Parietal lobe (tissue), 2 donors: ENCODE measurements around the gene RAB11FIP3. TPM values are rescaled to one million over a fixed set of nuclear protein-coding genes. Genes with fewer than 3 reads are reported as not detected.
A peak's percentile ranks its signal among the peaks of the same experiment; 100 is the strongest.

Source experiments
- small RNA-seq: library from RNA; depleted of rRNA; stranded (forward); fragments of <200 nt; gene quantifications from one replicate; pipeline ENCODE3, GENCODE V24; 2014; ENCODE audit warnings: low replicate concordance
- total RNA-seq: library from RNA; depleted of rRNA; stranded (reverse); fragments of >200 nt; gene quantifications from one replicate; pipeline ENCODE4 v1.2.3, GENCODE V29; 2014

The RAB11FIP3 gene, protein sequence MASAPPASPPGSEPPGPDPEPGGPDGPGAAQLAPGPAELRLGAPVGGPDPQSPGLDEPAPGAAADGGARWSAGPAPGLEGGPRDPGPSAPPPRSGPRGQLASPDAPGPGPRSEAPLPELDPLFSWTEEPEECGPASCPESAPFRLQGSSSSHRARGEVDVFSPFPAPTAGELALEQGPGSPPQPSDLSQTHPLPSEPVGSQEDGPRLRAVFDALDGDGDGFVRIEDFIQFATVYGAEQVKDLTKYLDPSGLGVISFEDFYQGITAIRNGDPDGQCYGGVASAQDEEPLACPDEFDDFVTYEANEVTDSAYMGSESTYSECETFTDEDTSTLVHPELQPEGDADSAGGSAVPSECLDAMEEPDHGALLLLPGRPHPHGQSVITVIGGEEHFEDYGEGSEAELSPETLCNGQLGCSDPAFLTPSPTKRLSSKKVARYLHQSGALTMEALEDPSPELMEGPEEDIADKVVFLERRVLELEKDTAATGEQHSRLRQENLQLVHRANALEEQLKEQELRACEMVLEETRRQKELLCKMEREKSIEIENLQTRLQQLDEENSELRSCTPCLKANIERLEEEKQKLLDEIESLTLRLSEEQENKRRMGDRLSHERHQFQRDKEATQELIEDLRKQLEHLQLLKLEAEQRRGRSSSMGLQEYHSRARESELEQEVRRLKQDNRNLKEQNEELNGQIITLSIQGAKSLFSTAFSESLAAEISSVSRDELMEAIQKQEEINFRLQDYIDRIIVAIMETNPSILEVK
- 55.1 TPM for total RNA-seq

GRCh38 chr16:425082-425718 is at the start of gene RAB11FIP3:
RAB11FIP3 (plus strand) TSS chr16:425649; CDS start chr16:426007, 358 bp downstream.

GRCh38 chr16:381789-382717 is 43.4 kb upstream of the RAB11FIP3 start, which contains the start of gene PGAP6:
PGAP6 (minus strand) TSS chr16:381978; CDS start chr16:381821, 157 bp downstream.

GRCh38 chr16:397135-397661 is 28.3 kb upstream of the RAB11FIP3 start, which contains the start of gene NME4:
NME4 (plus strand) TSS chr16:397199; CDS start chr16:397223, 24 bp downstream.

DNA sequence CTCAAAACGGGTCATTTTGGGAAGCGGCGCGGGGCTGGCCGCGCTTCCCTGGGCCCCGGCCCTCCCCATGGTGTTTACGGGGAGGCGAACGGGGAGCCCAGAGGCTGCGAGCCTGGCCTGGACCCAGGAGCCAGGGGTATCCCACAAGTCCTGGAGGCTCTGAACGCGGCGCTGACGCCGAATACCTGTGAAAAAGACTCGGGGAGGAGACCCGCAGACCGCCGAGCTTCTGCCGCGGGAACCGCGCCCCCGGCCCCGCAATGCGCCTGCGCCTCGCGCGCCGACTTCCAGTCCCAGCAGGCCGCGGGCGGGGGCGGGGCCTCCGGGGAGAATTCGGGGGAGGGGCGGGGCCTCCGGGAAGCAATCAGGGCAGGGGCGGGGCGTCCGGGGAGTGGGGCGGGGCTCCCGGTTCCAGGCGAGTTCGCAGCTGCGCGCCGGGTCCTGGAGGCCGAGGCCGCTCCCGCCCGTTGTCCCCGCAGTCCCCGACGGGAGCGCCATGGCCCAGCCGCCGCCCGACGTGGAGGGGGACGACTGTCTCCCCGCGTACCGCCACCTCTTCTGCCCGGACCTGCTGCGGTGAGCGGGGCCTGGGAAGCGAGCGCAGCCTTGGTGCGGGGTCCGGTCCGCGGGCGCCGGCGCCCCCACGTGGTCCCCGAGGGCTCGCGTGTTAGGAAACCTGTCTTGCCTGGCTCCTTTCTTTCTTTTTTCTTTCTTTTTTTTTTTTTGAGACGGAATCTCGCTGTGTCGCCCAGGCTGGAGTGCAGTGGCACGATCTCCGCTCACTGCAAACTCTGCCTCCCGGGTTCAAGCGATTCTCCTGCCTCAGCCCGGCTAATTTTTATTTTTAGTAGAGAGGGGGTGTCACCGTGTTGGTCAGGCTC is 23.7 kb upstream of the RAB11FIP3 start, which contains the start of gene DECR2:
Gene DECR2 (plus strand): TSS at position 418 of the 881 bp plus-strand sequence. CDS start 79 bp downstream, at position 497.

DNA sequence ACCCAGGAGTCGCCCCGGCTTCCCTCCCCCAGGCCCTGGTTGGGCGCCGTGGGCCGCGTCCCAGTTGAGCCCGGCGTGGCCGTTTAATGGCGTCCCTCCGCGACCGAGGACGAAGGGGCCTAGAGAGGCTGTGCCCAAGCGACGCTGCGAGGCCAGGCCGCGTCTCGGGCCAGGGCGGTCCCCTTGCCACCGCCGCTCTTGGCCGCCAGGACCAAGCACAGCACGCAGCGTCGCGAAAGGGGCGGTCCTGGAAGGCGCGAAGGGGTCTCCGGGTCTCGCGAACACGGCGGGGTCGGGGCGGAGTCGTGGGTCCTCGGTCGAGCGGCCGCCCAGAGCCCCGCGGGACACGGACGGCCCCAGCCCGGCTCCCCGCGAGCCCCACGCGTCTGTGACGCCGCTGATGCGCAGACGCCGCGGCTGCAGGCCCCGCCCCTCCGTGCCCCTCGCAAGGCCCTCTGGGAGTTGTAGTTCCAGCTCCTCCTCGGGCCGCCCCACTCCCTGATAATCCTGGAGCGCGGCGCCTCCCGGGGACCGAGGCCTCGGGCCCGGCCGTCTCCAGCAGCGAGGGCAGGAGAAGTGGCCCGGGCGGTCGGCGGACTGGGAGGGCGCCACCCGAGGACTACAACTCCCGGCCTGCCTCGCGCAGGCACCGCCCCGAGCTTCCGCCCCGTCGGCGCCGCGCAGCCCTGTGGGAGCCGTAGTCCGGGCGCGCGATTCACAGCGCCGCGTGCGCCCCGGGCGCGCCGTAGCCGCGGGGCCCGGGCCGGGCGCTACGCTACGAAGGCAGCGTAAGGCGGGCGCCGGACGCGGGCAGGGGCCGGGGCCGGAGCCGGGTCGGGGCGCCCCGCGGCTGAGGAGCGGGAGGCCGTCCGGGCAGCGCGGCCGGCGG is 101.8 kb downstream of the RAB11FIP3 start, which contains the start of gene CAPN15:
Gene CAPN15 (plus strand): TSS at position 698 of the 889 bp plus-strand sequence. CDS start 19,127 bp downstream, outside the sequence.

GRCh38 chr16:560204-560700 is 134.8 kb downstream of the RAB11FIP3 start, which contains the start of gene PRR35:
PRR35 (plus strand) TSS chr16:560394; CDS start chr16:563295, 2,901 bp downstream.

DNA sequence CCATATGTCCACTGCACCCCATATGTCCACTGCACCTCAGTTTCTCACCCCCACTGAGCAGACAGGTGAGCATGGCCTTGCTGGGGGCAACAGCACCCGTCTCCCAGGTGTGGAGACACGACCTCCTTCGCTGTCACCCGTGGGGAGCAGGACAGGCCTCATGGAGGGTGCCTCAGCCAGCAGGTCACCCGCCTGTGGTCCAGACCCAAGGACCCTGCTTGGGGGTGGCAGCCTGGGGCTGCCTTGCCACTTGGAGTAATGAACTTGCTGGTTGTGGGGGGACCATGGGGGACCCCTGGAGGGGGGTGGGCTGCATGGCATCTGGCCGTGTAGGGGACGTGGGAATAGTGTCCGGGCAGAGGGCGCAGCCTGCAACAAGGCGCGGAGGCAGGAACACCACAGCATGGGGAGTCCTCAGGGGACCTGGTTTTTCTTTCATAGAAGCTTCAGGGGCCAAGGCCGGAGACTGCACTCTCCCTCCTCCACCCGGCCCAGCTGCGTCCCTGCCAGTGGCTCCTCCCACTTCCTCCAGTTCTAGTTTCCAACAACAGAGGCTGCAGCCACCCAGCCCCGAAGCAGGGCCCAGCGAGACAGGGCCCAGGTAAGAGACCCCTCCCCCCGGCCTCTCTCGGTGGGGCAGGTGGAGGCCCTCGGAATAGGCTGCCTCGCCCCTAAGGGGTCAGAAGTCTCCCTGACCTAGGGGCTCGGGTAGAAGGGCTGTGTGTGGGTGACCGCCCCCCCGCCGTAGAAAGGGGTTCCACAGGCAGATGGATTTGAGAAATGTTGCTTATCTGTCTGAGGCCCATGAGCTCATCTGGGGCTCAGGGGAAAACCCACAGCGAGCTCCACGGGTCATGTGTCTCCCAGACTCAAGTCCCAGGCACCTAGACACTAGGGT is 141.3 kb downstream of the RAB11FIP3 start, which contains the start of gene NHLRC4:
Gene NHLRC4 (plus strand): TSS at position 531 of the 898 bp plus-strand sequence. CDS start 1,043 bp downstream, outside the sequence.

GRCh38 chr16:569445-570254 is 144.2 kb downstream of the RAB11FIP3 start, which contains the start of gene PIGQ:
PIGQ (plus strand) TSS chr16:569968; CDS start chr16:574075, 4,107 bp downstream.

Small RNA genes lying within 50 kb of the gene (small RNA-seq; reads per million reads assigned to genes)
- gene MIR3176 = 0.52 reads per million, percentile 46 among the genes with 10 or more reads in this experiment
- gene MIR5587 = not detected
- gene RF00019 = not detected
- gene Z98883.1 = not detected

Other genes with a start within 250 kb of the RAB11FIP3 start
- 263 TPM for gene HBA1, start 249.0 kb upstream of the RAB11FIP3 start, total RNA-seq
- 4.1 TPM for gene HBQ1, start 245.2 kb upstream of the RAB11FIP3 start, total RNA-seq
- gene LUC7L, start 196.2 kb upstream of the RAB11FIP3 start, total RNA-seq = 216 TPM
- 22.5 TPM for gene FAM234A, start 190.8 kb upstream of the RAB11FIP3 start, total RNA-seq
- gene RGS11, start 149.7 kb upstream of the RAB11FIP3 start, total RNA-seq = 21.0 TPM
- gene ARHGDIG, start 145.1 kb upstream of the RAB11FIP3 start, total RNA-seq = 60.1 TPM
- gene PDIA2, start 142.5 kb upstream of the RAB11FIP3 start, total RNA-seq = 30.0 TPM
- gene AXIN1, start 72.9 kb upstream of the RAB11FIP3 start, total RNA-seq = 27.2 TPM
- gene MRPL28, start 55.1 kb upstream of the RAB11FIP3 start, total RNA-seq = 26.6 TPM
- gene PGAP6, start 43.7 kb upstream of the RAB11FIP3 start, total RNA-seq = 25.4 TPM
- 25.7 TPM for gene NME4, start 28.4 kb upstream of the RAB11FIP3 start, total RNA-seq
- gene DECR2, start 23.8 kb upstream of the RAB11FIP3 start, total RNA-seq = 12.5 TPM
- 20.7 TPM for gene CAPN15, start 102.1 kb downstream of the RAB11FIP3 start, total RNA-seq
- gene PRR35, start 134.7 kb downstream of the RAB11FIP3 start, total RNA-seq = not detected
- gene NHLRC4, start 141.4 kb downstream of the RAB11FIP3 start, total RNA-seq = 0.31 TPM
- 42.3 TPM for gene PIGQ, start 144.3 kb downstream of the RAB11FIP3 start, total RNA-seq
- 27.5 TPM for gene RAB40C, start 164.4 kb downstream of the RAB11FIP3 start, total RNA-seq
- gene WFIKKN1, start 205.3 kb downstream of the RAB11FIP3 start, total RNA-seq = 1.3 TPM
- 36.6 TPM for gene METTL26, start 210.7 kb downstream of the RAB11FIP3 start, total RNA-seq
- gene MCRIP2, start 216.2 kb downstream of the RAB11FIP3 start, total RNA-seq = 8.1 TPM
- gene WDR90, start 223.7 kb downstream of the RAB11FIP3 start, total RNA-seq = 26.9 TPM
- gene RHOT2, start 242.5 kb downstream of the RAB11FIP3 start, total RNA-seq = 55.1 TPM